ENCODE results near the gene RNU4-1.
"Not testable (repeated sequence)": the region's sequence is repeated elsewhere in the genome, so short reads cannot be mapped to it uniquely, and the experiment has no call there.

The RNU4-1 gene

GRCh38 chr12:120257041-120257821 lies 35.8 kb downstream of the RNU4-1 start:
- DNase-seq: peak; percentile 89
- in situ Hi-C loops (cut with HindIII; ENCODE audit: low pct_ligation_motif_present, low sequenced_read_pairs): no loop called here

GRCh38 chr12:120254809-120255208 lies 38.2 kb downstream of the RNU4-1 start:
- no peak overlapping the region for H3K27ac ChIP-seq
- TF ChIP-seq CTCF (IDR thresholded peaks at IDR 0.05; ENCODE audit: low read depth, low read length, missing control alignments): peak; percentile 18
- in situ Hi-C loops (cut with HindIII; ENCODE audit: low pct_ligation_motif_present, low sequenced_read_pairs): no loop called here
- no peak overlapping the region for H3K4me3 ChIP-seq (ENCODE audit: low read depth, low read length)
- H3K27me3 ChIP-seq (replicated peaks): no peaks in the 10 kb centered on the region
- H3K36me3 ChIP-seq (replicated peaks): peaks cover 24% of the 10 kb centered on the region
- no peak for DNase-seq

More at GRCh38 chr12:120257041-120257821, 35.8 kb downstream of the RNU4-1 start:
- peak; percentile 24 for TF ChIP-seq CTCF (IDR thresholded peaks at IDR 0.05; ENCODE audit: low read depth, low read length, missing control alignments)
- peak overlapping the region; percentile 10 for H3K27ac ChIP-seq
- no peaks in the 10 kb centered on the region for H3K27me3 ChIP-seq (replicated peaks)
- H3K4me3 ChIP-seq (ENCODE audit: low read depth, low read length): no peak overlapping the region
- H3K36me3 ChIP-seq (replicated peaks): peaks cover 17% of the 10 kb centered on the region

GRCh38 chr12:120253313-120253712 lies 39.7 kb downstream of the RNU4-1 start:
- H3K36me3 ChIP-seq (replicated peaks): peaks cover 28% of the 10 kb centered on the region
- H3K4me3 ChIP-seq (ENCODE audit: low read depth, low read length); H3K27ac ChIP-seq; DNase-seq; H3K27me3 ChIP-seq (replicated peaks); in situ Hi-C loops (cut with HindIII; ENCODE audit: low pct_ligation_motif_present, low sequenced_read_pairs): not testable (repeated sequence)

- Histone ChIP-seq H3K27ac (no peak overlapping the region), H3K4me3 (ENCODE audit: low read depth, low read length) (no peak overlapping the region), H3K36me3 (replicated peaks) (peaks cover 28% of the 10 kb centered on the region), H3K27me3 (replicated peaks) (no peaks in the 10 kb centered on the region)
- in situ Hi-C loops (cut with HindIII; ENCODE audit: low pct_ligation_motif_present, low sequenced_read_pairs): no loop called here
- no peak for TF ChIP-seq CTCF (IDR thresholded peaks at IDR 0.05; ENCODE audit: low read depth, low read length, missing control alignments)
- no peak for DNase-seq
These were observed 40.7 kb downstream of the RNU4-1 start for GRCh38 chr12:120252071-120252906.

- H3K27ac ChIP-seq; H3K27me3 ChIP-seq (replicated peaks); DNase-seq; H3K4me3 ChIP-seq (ENCODE audit: low read depth, low read length); in situ Hi-C loops (cut with HindIII; ENCODE audit: low pct_ligation_motif_present, low sequenced_read_pairs): not testable (repeated sequence)
- H3K36me3 ChIP-seq (replicated peaks): peaks cover 28% of the 10 kb centered on the region
These were observed 41.5 kb downstream of the RNU4-1 start for GRCh38 chr12:120251364-120252070.

- H3K4me3 ChIP-seq (ENCODE audit: low read depth, low read length): no peak overlapping the region
- no peak for DNase-seq
- in situ Hi-C loops (cut with HindIII; ENCODE audit: low pct_ligation_motif_present, low sequenced_read_pairs): no loop called here
- peaks cover 25% of the 10 kb centered on the region for H3K36me3 ChIP-seq (replicated peaks)
- H3K27ac ChIP-seq: no peak overlapping the region
- TF ChIP-seq CTCF (IDR thresholded peaks at IDR 0.05; ENCODE audit: low read depth, low read length, missing control alignments): no peak
- H3K27me3 ChIP-seq (replicated peaks): no peaks in the 10 kb centered on the region
These were observed 42.9 kb downstream of the RNU4-1 start for GRCh38 chr12:120249875-120250795.

Measured in brain microvascular endothelial cell (primary cell).